IgD-negative memory B cell (primary cell): ENCODE data around the gene GNRH2. TPM values are rescaled to one million over a fixed set of nuclear protein-coding genes. Genes with fewer than 3 reads are reported as not detected.

Experiments
- H3K27ac Mint-ChIP-seq, 3 donors: one replicate each; pipeline ENCODE4 v1.8.0; 2020 to 2022; ENCODE audit warnings: mild to moderate bottlenecking in 3 of 3, mixed read lengths in 3 of 3, moderate library complexity in 1 of 3
- H3K27me3 Mint-ChIP-seq: one replicate; pipeline ENCODE4 v1.8.0; 2021; ENCODE audit warnings: mixed read lengths
- H3K36me3 Mint-ChIP-seq: one replicate; pipeline ENCODE4 v1.8.0; 2020; ENCODE audit warnings: mild to moderate bottlenecking, mixed read lengths
- H3K4me1 Mint-ChIP-seq, 3 donors: one replicate each; pipeline ENCODE4 v1.8.0; 2020 to 2022; ENCODE audit warnings: mixed read lengths in 3 of 3, mild to moderate bottlenecking in 1 of 3
- H3K4me3 Mint-ChIP-seq, 4 donors: one replicate each; pipeline ENCODE4 v1.8.0; 2020 to 2022; ENCODE audit warnings: mild to moderate bottlenecking in 4 of 4, mixed read lengths in 4 of 4, moderate library complexity in 3 of 4
- H3K9me3 Mint-ChIP-seq, 3 donors: one replicate each; pipeline ENCODE4 v1.8.0; 2020 to 2021; ENCODE audit warnings: mixed read lengths in 3 of 3, mild to moderate bottlenecking in 1 of 3
- polyA plus RNA-seq: library from polyadenylated mRNA; unstranded; fragments of 300-500 nt; fragmentation: Illumina TruSeq; gene quantifications from one replicate; pipeline ENCODE4 v1.2.3, GENCODE V29; 2021

GNRH2 gene
- polyA plus RNA-seq, 1 donor from 2014 or later: not detected

DNA sequence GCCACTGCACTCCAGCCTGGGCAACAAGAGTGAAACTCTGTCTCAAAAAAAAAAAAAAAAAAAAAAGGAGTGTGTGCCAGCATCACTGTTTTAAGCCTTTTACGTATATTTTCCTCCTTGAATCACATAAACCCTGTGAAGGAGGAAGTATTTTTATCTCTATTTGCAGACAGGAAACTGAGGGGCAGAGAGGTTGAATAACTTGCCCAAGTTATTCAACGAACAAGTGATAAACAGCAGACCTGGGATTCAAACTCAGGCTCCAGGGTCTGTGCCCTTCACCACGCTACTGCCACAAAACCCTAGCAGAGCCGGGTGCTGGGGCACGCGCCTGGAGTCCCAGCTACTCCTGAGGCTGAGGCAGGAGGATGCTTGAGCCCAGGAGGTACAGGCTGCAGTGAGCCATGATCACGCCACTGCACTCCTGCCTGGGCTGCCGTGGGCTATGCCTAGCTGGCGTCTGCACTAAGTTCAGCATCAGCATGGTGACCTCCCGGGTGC lies 50.5 kb downstream of the GNRH2 start:
- peaks cover 9 to 11% (median 9%) of the 10 kb centered on the region in 3 donors for H3K4me1 Mint-ChIP-seq
- H3K27ac Mint-ChIP-seq: peak overlapping the region; percentile 82 to 89 (median 88)
- H3K9me3 Mint-ChIP-seq: peaks cover 0 to 2% (median 0%) of the 10 kb centered on the region in 3 donors
- peaks cover 2% of the 10 kb centered on the region for H3K36me3 Mint-ChIP-seq
- H3K27me3 Mint-ChIP-seq: peaks cover 15% of the 10 kb centered on the region
- H3K4me3 Mint-ChIP-seq: peak overlapping the region in 3 of 4 donors; percentile 16 to 93 (median 73)

DNA sequence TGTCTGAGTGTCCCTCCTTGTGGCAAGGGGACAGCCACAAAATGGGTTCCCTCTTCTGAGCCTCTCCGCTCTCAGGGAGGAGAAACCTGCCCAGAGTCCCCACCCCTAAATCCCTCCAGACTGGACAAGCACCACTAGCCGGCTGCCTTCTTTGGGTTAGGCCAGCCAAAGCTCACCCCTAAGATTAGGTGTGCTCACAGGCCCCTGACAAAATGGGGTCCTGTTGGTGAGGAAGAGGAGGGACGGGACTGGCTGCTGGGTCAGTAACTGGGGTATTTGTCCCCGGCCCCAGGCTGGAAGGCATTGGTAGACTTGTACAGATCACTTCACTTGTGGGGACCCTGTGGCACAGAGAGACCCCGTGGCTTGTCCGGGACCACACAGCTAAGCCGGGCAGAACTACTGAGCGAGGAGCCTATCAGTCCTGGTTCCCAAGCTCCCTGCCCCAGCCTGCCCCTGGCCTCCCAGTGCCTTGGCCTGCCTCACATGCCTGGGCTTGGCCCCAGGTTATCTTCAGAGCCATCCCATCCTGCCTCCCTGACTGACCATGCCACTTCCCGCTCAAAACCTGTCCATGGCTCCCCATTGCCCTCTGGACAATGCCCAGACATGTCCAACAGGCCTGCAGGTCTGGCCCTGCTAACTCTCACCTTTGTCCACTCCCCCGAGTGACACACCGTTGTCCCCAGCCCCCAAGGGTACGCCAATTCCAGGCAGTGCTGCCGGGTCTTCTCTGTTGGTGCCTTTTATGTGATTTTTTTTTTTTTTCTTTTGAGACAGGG lies 51.6 kb downstream of the GNRH2 start:
- H3K27me3 Mint-ChIP-seq: peaks cover 14% of the 10 kb centered on the region
- H3K4me1 Mint-ChIP-seq: peaks cover 9 to 11% (median 9%) of the 10 kb centered on the region in 3 donors
- peak overlapping the region in 1 of 3 donors; percentile 39 for H3K27ac Mint-ChIP-seq
- H3K9me3 Mint-ChIP-seq: peaks cover 0 to 2% (median 0%) of the 10 kb centered on the region in 3 donors
- H3K36me3 Mint-ChIP-seq: peaks cover 2% of the 10 kb centered on the region
- H3K4me3 Mint-ChIP-seq: peak overlapping the region in 1 of 4 donors; percentile 69

Other genes starting within 250 kb of the GNRH2 start
- 1.1 TPM for gene CPXM1, start 243.0 kb upstream of the GNRH2 start, polyA plus RNA-seq
- not detected for gene C20orf141, start 228.6 kb upstream of the GNRH2 start, polyA plus RNA-seq
- not detected for gene TMEM239, start 227.3 kb upstream of the GNRH2 start, polyA plus RNA-seq
- gene PCED1A, start 203.0 kb upstream of the GNRH2 start, polyA plus RNA-seq: 18.2 TPM
- 22.4 TPM for gene VPS16, start 202.9 kb upstream of the GNRH2 start, polyA plus RNA-seq
- 22.1 TPM for gene PTPRA, start 170.1 kb upstream of the GNRH2 start, polyA plus RNA-seq
- 84.4 TPM for gene MRPS26, start 2.4 kb downstream of the GNRH2 start, polyA plus RNA-seq
- gene OXT, start 28.0 kb downstream of the GNRH2 start, polyA plus RNA-seq: 0.59 TPM
- not detected for gene AVP, start 41.1 kb downstream of the GNRH2 start, polyA plus RNA-seq
- gene FASTKD5, start 116.2 kb downstream of the GNRH2 start, polyA plus RNA-seq: 13.6 TPM
- gene UBOX5, start 116.2 kb downstream of the GNRH2 start, polyA plus RNA-seq: 6.9 TPM
- 0.45 TPM for gene LZTS3, start 129.9 kb downstream of the GNRH2 start, polyA plus RNA-seq
- gene DDRGK1, start 161.1 kb downstream of the GNRH2 start, polyA plus RNA-seq: 52.1 TPM
- 49.3 TPM for gene ITPA, start 165.9 kb downstream of the GNRH2 start, polyA plus RNA-seq
- not detected for gene SLC4A11, start 195.6 kb downstream of the GNRH2 start, polyA plus RNA-seq